ENCODE results near the gene RANBP9.

RANBP9 gene

GRCh38 chr6:13593720-13594119 lies 117.9 kb downstream of the RANBP9 start:
- no peaks in the 10 kb centered on the region for H3K27me3 ChIP-seq (ENCODE audit: insufficient read depth, low read length)
- H3K27ac ChIP-seq (ENCODE audit: low read depth, low read length): no peak overlapping the region
- no peak overlapping the region for H3K4me3 ChIP-seq (ENCODE audit: low read length)
- 97% methylated on average over 5 of the region's 6 CpGs for WGBS
- H3K9me3 ChIP-seq (ENCODE audit: insufficient read depth, low read depth, low read length): no peaks in the 10 kb centered on the region
- peaks cover 63% of the 10 kb centered on the region for H3K36me3 ChIP-seq (ENCODE audit: insufficient read depth, low read length)
- H3K9ac ChIP-seq (ENCODE audit: low read depth, low read length): no peak overlapping the region
- H3K4me1 ChIP-seq (ENCODE audit: insufficient read depth, low read length): no peaks in the 10 kb centered on the region

- 94% methylated on average over 6 of the region's 6 CpGs for WGBS
Observed at GRCh38 chr6:13593103-13593502, 118.5 kb downstream of the RANBP9 start.

DNA sequence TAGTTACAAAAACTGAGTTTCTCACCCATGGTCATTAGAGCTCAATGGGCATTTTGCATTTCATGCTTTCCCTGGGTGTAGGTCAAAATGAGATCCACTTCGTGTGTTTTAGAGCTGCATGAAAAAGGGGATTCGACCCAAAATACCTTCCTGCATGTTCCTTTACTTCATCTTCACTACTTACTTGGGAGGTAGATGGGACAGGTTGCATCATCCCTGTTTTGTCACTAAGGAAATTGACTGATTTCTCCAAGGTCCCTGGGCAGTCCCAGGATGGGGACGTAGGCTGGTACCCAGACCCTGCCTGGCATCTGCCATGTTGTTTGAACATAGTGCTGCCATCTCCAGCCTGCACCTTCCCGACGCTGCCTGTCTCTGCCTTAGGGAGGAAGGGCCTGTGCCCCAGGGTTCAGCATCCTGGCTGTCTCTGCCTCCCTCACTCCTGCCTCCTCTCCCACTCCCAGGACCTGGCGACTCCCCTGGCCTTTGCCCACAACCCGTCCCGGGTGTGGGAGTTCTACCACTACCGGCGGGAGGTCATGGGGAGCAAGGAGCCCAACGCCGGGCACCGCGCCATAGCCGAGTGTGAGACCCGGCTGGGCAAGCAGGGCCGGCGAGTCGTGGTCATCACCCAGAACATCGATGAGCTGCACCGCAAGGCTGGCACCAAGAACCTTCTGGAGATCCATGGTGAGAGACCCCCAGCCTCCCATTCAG lies 120.3 kb downstream of the RANBP9 start:
- Histone ChIP-seq H3K27ac (ENCODE audit: low read depth, low read length) (no peak overlapping the region), H3K27me3 (ENCODE audit: insufficient read depth, low read length) (no peaks in the 10 kb centered on the region), H3K4me1 (ENCODE audit: insufficient read depth, low read length) (no peaks in the 10 kb centered on the region), H3K4me3 (ENCODE audit: low read length) (no peak overlapping the region), H3K9me3 (ENCODE audit: insufficient read depth, low read depth, low read length) (no peaks in the 10 kb centered on the region), H3K9ac (ENCODE audit: low read depth, low read length) (no peak overlapping the region), H3K36me3 (ENCODE audit: insufficient read depth, low read length) (peaks cover 69% of the 10 kb centered on the region)
- WGBS: 96% methylated on average over 21 of the region's 21 CpGs

More at GRCh38 chr6:13593103-13593502, 118.5 kb downstream of the RANBP9 start:
- no peaks in the 10 kb centered on the region for H3K4me1 ChIP-seq (ENCODE audit: insufficient read depth, low read length)
- peaks cover 67% of the 10 kb centered on the region for H3K36me3 ChIP-seq (ENCODE audit: insufficient read depth, low read length)
- no peaks in the 10 kb centered on the region for H3K27me3 ChIP-seq (ENCODE audit: insufficient read depth, low read length)
- no peak overlapping the region for H3K9ac ChIP-seq (ENCODE audit: low read depth, low read length)
- no peak overlapping the region for H3K4me3 ChIP-seq (ENCODE audit: low read length)
- no peak overlapping the region for H3K27ac ChIP-seq (ENCODE audit: low read depth, low read length)
- H3K9me3 ChIP-seq (ENCODE audit: insufficient read depth, low read depth, low read length): no peaks in the 10 kb centered on the region

DNA sequence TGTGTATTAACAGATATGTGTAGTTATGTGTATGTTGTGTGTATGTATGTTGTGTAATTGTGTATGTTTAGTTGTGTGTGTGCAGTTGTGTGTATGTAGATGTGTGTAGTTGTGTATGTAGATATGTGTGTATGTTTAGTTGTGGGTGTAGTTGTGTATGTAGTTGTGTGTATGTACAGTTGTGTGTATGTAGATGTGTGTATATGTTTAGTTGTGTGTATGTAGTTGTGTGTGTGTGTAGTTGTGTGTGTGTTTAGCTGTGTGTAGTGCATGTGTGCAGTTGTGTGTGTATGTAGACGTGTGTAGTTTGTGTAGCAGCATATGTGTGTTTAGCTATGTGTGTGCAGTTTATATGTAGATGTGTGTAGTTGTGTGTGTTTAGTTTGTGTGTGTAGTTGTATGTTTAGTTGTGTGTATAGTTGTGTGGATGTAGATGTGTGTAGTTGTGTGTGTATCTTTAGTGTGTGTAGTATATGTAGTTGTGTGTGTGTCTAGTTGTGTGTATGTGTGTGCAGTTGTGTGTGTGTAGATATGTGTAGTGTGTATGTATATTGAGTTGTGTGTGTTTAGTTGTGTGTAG lies 121.0 kb downstream of the RANBP9 start:
- Histone ChIP-seq H3K9ac (ENCODE audit: low read depth, low read length) (no peak overlapping the region), H3K9me3 (ENCODE audit: insufficient read depth, low read depth, low read length) (no peaks in the 10 kb centered on the region), H3K27me3 (ENCODE audit: insufficient read depth, low read length) (no peaks in the 10 kb centered on the region), H3K27ac (ENCODE audit: low read depth, low read length) (no peak overlapping the region), H3K4me3 (ENCODE audit: low read length) (no peak overlapping the region), H3K4me1 (ENCODE audit: insufficient read depth, low read length) (no peaks in the 10 kb centered on the region), H3K36me3 (ENCODE audit: insufficient read depth, low read length) (peaks cover 62% of the 10 kb centered on the region)
- 83% methylated on average over 1 of the region's 1 CpG for WGBS

- Histone ChIP-seq H3K9me3 (ENCODE audit: insufficient read depth, low read depth, low read length) (no peaks in the 10 kb centered on the region), H3K4me1 (ENCODE audit: insufficient read depth, low read length) (no peaks in the 10 kb centered on the region), H3K27me3 (ENCODE audit: insufficient read depth, low read length) (no peaks in the 10 kb centered on the region), H3K4me3 (ENCODE audit: low read length) (no peak overlapping the region), H3K27ac (ENCODE audit: low read depth, low read length) (no peak overlapping the region), H3K9ac (ENCODE audit: low read depth, low read length) (no peak overlapping the region), H3K36me3 (ENCODE audit: insufficient read depth, low read length) (peaks cover 55% of the 10 kb centered on the region)
- 93% methylated on average over 9 of the region's 9 CpGs for WGBS
Observed at GRCh38 chr6:13589801-13590200, 121.8 kb downstream of the RANBP9 start.

DNA sequence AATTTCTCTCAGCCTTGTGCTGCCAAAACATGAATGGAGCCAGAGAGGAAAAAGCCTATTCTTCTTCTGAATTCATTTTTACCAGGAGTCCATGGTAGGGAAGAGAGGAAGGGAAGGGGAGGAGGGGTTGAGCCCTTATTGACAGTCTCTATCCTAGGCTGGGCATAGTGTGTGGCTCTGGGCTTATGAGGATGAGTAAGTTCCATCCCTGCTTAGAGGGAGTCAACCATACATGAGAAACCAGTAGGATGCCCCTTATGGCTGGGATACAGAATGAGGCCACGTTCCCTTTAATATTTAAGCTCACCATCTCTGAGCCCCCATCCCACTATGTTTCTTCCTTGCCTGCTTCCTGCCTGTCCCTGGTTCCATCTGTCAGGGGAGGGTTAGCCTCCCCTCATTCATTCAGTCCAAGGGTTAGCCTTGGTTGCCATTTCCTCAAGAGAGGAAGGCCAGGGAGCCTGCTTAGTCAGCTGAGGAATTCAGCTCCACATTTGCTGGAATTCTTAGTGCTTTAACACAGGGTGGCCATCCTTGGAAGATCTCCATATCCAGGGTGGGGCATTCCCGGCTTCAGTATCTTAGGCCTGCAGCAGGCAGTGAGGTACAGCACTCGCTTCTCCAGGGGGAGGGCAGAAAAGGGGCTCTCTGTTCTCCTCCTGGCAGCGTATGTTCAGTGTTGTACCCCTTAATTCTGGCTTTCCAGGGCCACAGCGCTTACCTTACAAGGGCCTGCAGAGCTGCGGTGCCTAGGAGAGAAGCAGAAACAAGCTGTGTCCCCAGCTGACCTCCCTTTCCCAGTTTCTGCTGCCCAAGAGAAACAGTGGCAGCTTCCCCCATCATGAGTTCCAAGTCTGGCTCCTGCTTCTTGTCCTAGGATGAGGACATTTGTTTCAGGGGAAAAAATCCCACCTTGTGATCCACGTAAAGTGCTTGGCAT lies 124.8 kb downstream of the RANBP9 start:
- Histone ChIP-seq H3K27ac (ENCODE audit: low read depth, low read length) (no peak overlapping the region), H3K36me3 (ENCODE audit: insufficient read depth, low read length) (peaks cover 48% of the 10 kb centered on the region), H3K9me3 (ENCODE audit: insufficient read depth, low read depth, low read length) (no peaks in the 10 kb centered on the region), H3K27me3 (ENCODE audit: insufficient read depth, low read length) (no peaks in the 10 kb centered on the region), H3K9ac (ENCODE audit: low read depth, low read length) (no peak overlapping the region), H3K4me3 (ENCODE audit: low read length) (no peak overlapping the region), H3K4me1 (ENCODE audit: insufficient read depth, low read length) (no peaks in the 10 kb centered on the region)
- WGBS: 95% methylated on average over 7 of the region's 7 CpGs

- 98% methylated on average over 8 of the region's 9 CpGs for WGBS
- Histone ChIP-seq H3K27ac (ENCODE audit: low read depth, low read length) (no peak overlapping the region), H3K4me1 (ENCODE audit: insufficient read depth, low read length) (no peaks in the 10 kb centered on the region), H3K9ac (ENCODE audit: low read depth, low read length) (no peak overlapping the region), H3K36me3 (ENCODE audit: insufficient read depth, low read length) (peaks cover 33% of the 10 kb centered on the region), H3K4me3 (ENCODE audit: low read length) (no peak overlapping the region), H3K9me3 (ENCODE audit: insufficient read depth, low read depth, low read length) (no peaks in the 10 kb centered on the region; the same call in 1 of the 2 replicates), H3K27me3 (ENCODE audit: insufficient read depth, low read length) (no peaks in the 10 kb centered on the region)
Observed at GRCh38 chr6:13581700-13582229, 129.9 kb downstream of the RANBP9 start.

DNA sequence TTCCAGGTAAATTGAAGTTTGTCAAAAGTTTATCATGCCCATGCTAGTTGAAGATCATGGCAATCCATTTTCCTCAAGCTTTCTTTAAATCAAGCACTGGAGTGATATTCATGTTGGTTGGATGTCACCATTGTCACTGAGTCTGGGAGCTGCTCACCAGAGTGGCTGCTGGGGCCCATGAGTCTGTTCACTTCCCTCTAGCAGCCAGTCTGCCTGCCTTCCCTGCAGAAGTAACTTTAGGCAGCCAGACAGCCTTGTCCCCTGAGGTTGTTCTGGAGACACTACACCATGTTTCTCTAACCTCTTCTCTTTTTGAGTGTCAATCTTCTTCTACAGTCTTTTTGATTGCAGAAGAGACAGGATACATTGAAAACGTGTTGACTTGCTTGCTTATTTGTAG lies 131.7 kb downstream of the RANBP9 start:
- peaks cover 27% of the 10 kb centered on the region for H3K36me3 ChIP-seq (ENCODE audit: insufficient read depth, low read length)
- no peaks in the 10 kb centered on the region; the same call in 1 of the 2 replicates for H3K9me3 ChIP-seq (ENCODE audit: insufficient read depth, low read depth, low read length)
- 78% methylated on average over 1 of the region's 1 CpG for WGBS
- H3K27ac ChIP-seq (ENCODE audit: low read depth, low read length): no peak overlapping the region
- no peaks in the 10 kb centered on the region for H3K4me1 ChIP-seq (ENCODE audit: insufficient read depth, low read length)
- no peak overlapping the region for H3K4me3 ChIP-seq (ENCODE audit: low read length)
- H3K27me3 ChIP-seq (ENCODE audit: insufficient read depth, low read length): no peaks in the 10 kb centered on the region
- H3K9ac ChIP-seq (ENCODE audit: low read depth, low read length): no peak overlapping the region

DNA sequence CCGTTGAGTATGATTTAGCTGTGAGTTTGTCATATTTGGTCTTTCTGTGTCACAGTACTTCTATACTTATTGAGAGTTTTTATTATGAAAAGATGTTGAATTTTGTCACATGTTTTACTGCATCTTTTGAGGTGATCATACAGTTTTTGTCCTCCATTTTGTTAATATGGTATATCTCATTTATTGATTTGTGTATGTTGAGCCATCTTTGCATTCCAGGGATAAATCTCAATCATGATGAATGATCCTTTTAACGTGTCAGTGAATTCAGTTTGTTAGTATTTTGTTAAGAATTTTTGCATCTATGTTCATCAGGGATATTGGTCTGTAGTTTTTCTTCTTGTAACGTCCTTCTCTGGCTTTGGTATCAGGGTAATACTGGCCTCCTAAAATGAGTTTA lies 133.7 kb downstream of the RANBP9 start:
- Histone ChIP-seq H3K4me3 (ENCODE audit: low read length) (no peak overlapping the region), H3K9ac (ENCODE audit: low read depth, low read length) (no peak overlapping the region), H3K9me3 (ENCODE audit: insufficient read depth, low read depth, low read length) (no peaks in the 10 kb centered on the region; the same call in 1 of the 2 replicates), H3K27me3 (ENCODE audit: insufficient read depth, low read length) (no peaks in the 10 kb centered on the region), H3K36me3 (ENCODE audit: insufficient read depth, low read length) (peaks cover 22% of the 10 kb centered on the region), H3K4me1 (ENCODE audit: insufficient read depth, low read length) (peaks cover 7% of the 10 kb centered on the region), H3K27ac (ENCODE audit: low read depth, low read length) (no peak overlapping the region)
- 93% methylated on average over 3 of the region's 3 CpGs for WGBS

DNA sequence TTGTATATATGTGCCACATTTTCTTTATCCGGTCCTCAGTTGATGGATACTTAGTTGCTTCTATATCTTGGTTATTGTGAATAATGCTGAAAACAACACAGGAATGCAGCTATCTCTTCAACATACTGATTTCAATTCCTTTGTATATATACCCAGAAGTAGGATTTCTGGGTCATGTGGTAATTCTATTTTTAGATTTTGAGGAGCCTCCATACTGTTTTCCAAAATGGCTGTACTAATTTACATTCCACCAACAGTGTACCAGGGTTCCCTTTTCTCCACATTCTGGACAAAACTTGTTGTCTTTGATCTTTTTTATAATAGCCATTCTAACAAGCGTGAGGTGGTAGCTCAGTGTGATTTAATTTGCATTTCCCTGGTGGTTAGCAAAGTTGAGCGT lies 135.6 kb downstream of the RANBP9 start:
- 89% methylated on average over 2 of the region's 3 CpGs for WGBS

DNA sequence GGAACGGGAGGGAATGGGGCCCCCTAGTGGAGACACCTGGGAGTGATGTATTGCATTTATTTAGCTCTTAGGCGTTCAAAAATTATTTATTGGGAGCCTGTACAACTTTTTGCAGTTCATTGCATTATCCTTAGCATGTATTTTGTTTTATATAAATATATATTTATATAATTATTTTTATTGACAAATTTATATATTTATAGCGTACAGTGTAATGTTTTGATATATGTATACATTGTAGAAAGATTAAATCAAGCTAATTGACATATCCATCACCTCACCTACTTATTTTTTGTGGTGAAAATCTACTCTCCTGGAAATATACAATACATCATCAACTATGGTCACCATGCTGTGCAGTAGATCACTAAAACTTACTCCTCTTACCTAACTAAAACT lies 136.3 kb downstream of the RANBP9 start:
- Histone ChIP-seq H3K36me3 (ENCODE audit: insufficient read depth, low read length) (peaks cover 9% of the 10 kb centered on the region), H3K4me1 (ENCODE audit: insufficient read depth, low read length) (peaks cover 7% of the 10 kb centered on the region), H3K27me3 (ENCODE audit: insufficient read depth, low read length) (no peaks in the 10 kb centered on the region), H3K27ac (ENCODE audit: low read depth, low read length) (peak overlapping the region; percentile 98; the same call in 1 of the 2 replicates), H3K9ac (ENCODE audit: low read depth, low read length) (no peak overlapping the region), H3K4me3 (ENCODE audit: low read length) (peak overlapping the region; percentile 92), H3K9me3 (ENCODE audit: insufficient read depth, low read depth, low read length) (no peaks in the 10 kb centered on the region; the same call in 1 of the 2 replicates)
- WGBS: 0% methylated on average over 1 of the region's 3 CpGs

More for the DNA sequence above, 135.6 kb downstream of the RANBP9 start:
- Histone ChIP-seq H3K4me3 (ENCODE audit: low read length) (no peak overlapping the region), H3K9me3 (ENCODE audit: insufficient read depth, low read depth, low read length) (no peaks in the 10 kb centered on the region; the same call in 1 of the 2 replicates), H3K27ac (ENCODE audit: low read depth, low read length) (no peak overlapping the region), H3K4me1 (ENCODE audit: insufficient read depth, low read length) (peaks cover 7% of the 10 kb centered on the region), H3K9ac (ENCODE audit: low read depth, low read length) (no peak overlapping the region), H3K27me3 (ENCODE audit: insufficient read depth, low read length) (no peaks in the 10 kb centered on the region), H3K36me3 (ENCODE audit: insufficient read depth, low read length) (peaks cover 12% of the 10 kb centered on the region)
